Vagina (tissue), 2 donors: ENCODE measurements around the gene SLC17A7. TPM values are rescaled to one million over a fixed set of nuclear protein-coding genes. Genes with fewer than 3 reads are reported as not detected.

Experiments
- DNase-seq, 2 donors: peaks; one replicate each; pipeline ENCODE4 v3.0.0-alpha.2; 2017; ENCODE audit errors: extremely low spot score in 2 of 2
- H3K27ac ChIP-seq: fragments of 200-600 bp; sonication (generic); one replicate; pipeline ENCODE4 v1.5.1; 2019
- H3K27me3 ChIP-seq: fragments of 200-600 bp; sonication (generic); one replicate; pipeline ENCODE4 v1.5.1; 2019
- H3K36me3 ChIP-seq, 2 donors: fragments of 200-600 bp; sonication (generic); one replicate each; pipeline ENCODE4 v1.5.1; 2017 to 2019
- H3K4me1 ChIP-seq: fragments of 200-600 bp; sonication (generic); one replicate; pipeline ENCODE4 v1.5.1; 2019
- H3K4me3 ChIP-seq, 2 donors: fragments of 200-600 bp; sonication (generic); 1 replicate in 1 of 2; 2 replicates in 1 of 2; pipeline ENCODE4 v1.5.1; 2016 to 2019
- H3K9me3 ChIP-seq: fragments of 200-600 bp; sonication (generic); one replicate; pipeline ENCODE4 v1.5.1; 2019
- CTCF ChIP-seq, 3 experiments: fragments of 450-650 bp in 2 of 3; fragments of 200-600 bp in 1 of 3; sonication (generic) in 1 of 3; IDR thresholded peaks; one replicate each; pipeline ENCODE4 v1.5.1; 2017 to 2019; ENCODE audit warnings: antibody characterized with exemption in 3 of 3, mild to moderate bottlenecking in 2 of 3, moderate library complexity in 2 of 3
- POLR2A ChIP-seq, 2 donors: fragments of 450-650 bp; IDR thresholded peaks; one replicate each; pipeline ENCODE4 v1.6.1; 2017; ENCODE audit warnings: antibody characterized with exemption in 2 of 2, mild to moderate bottlenecking in 2 of 2, moderate library complexity in 2 of 2
- POLR2AphosphoS5 ChIP-seq, 2 donors: sonication (generic); formaldehyde crosslinking; IDR thresholded peaks; one replicate each; pipeline ENCODE4 v1.9.0; 2017; ENCODE audit warnings: antibody characterized with exemption in 2 of 2, mild to moderate bottlenecking in 2 of 2, low read depth in 1 of 2; ENCODE audit not compliant: insufficient read depth in 1 of 2
- intact Hi-C: fragments of 100-400 bp; cut with DNase I; formaldehyde crosslinking; loops from one replicate; pipeline ENCODE4 v1.15.1; 2023
- total RNA-seq: library from RNA; depleted of rRNA; stranded (reverse); fragments of >200 nt; gene quantifications from one replicate; pipeline ENCODE4 v1.2.3, GENCODE V29; 2016

SLC17A7 gene
- total RNA-seq, 1 donor from 2014 or later: 0.74 TPM

- intact Hi-C loops: no loop called here
- H3K27ac ChIP-seq: peak overlapping the region; percentile 90
- no peaks in the 10 kb centered on the region for H3K9me3 ChIP-seq
- H3K36me3 ChIP-seq: peaks cover 0 to 17% of the 10 kb centered on the region in 2 donors
- peak overlapping the region in 1 of 2 donors; percentile 21 for H3K4me3 ChIP-seq
- peaks cover 24% of the 10 kb centered on the region for H3K4me1 ChIP-seq
- TF ChIP-seq POLR2AphosphoS5 (IDR thresholded peaks at IDR 0.05; ENCODE audit: insufficient read depth in 1 of 2, low read depth in 1 of 2) (peak; percentile 39 to 72), CTCF (IDR thresholded peaks at IDR 0.05) (no peak)
- no peaks in the 10 kb centered on the region for H3K27me3 ChIP-seq
- DNase-seq: peak in 1 of 2 donors; percentile 95
Measured at GRCh38 chr19:49468746-49469447, 27.6 kb upstream of the SLC17A7 start.

GRCh38 chr19:49468199-49468598 is 26.9 kb upstream of the SLC17A7 start:
- H3K36me3 ChIP-seq: peaks cover 0 to 19% of the 10 kb centered on the region in 2 donors
- peak overlapping the region in 1 of 2 donors; percentile 21 for H3K4me3 ChIP-seq
- intact Hi-C loops: no loop called here

GRCh38 chr19:49465371-49465770 is 24.0 kb upstream of the SLC17A7 start:
- Histone ChIP-seq H3K36me3 (peaks cover 0 to 19% of the 10 kb centered on the region in 2 donors), H3K4me1 (peaks cover 17% of the 10 kb centered on the region), H3K9me3 (no peaks in the 10 kb centered on the region), H3K4me3 (no peak overlapping the region), H3K27me3 (no peaks in the 10 kb centered on the region), H3K27ac (no peak overlapping the region)
- intact Hi-C loops: no loop called here
- DNase-seq: no peak
- TF ChIP-seq POLR2AphosphoS5 (IDR thresholded peaks at IDR 0.05; ENCODE audit: insufficient read depth in 1 of 2, low read depth in 1 of 2) (no peak), POLR2A (IDR thresholded peaks at IDR 0.05) (no peak), CTCF (IDR thresholded peaks at IDR 0.05) (no peak)

More at GRCh38 chr19:49468199-49468598, 26.9 kb upstream of the SLC17A7 start:
- TF ChIP-seq POLR2AphosphoS5 (IDR thresholded peaks at IDR 0.05; ENCODE audit: insufficient read depth in 1 of 2, low read depth in 1 of 2): peak in 1 of 2 donors; percentile 72
- TF ChIP-seq CTCF (IDR thresholded peaks at IDR 0.05): no peak
- Histone ChIP-seq H3K27me3 (no peaks in the 10 kb centered on the region), H3K27ac (peak overlapping the region; percentile 90), H3K4me1 (peaks cover 18% of the 10 kb centered on the region), H3K9me3 (no peaks in the 10 kb centered on the region)
- DNase-seq: no peak

GRCh38 chr19:49463960-49464740 is 22.8 kb upstream of the SLC17A7 start:
- no peak for DNase-seq
- H3K9me3 ChIP-seq: no peaks in the 10 kb centered on the region
- peaks cover 0 to 26% of the 10 kb centered on the region in 2 donors for H3K36me3 ChIP-seq
- peaks cover 13% of the 10 kb centered on the region for H3K4me1 ChIP-seq
- H3K4me3 ChIP-seq: no peak overlapping the region
- no peak overlapping the region for H3K27ac ChIP-seq
- intact Hi-C loops: no loop called here
- TF ChIP-seq CTCF (IDR thresholded peaks at IDR 0.05): no peak
- TF ChIP-seq POLR2A (IDR thresholded peaks at IDR 0.05): no peak
- no peak for TF ChIP-seq POLR2AphosphoS5 (IDR thresholded peaks at IDR 0.05; ENCODE audit: insufficient read depth in 1 of 2, low read depth in 1 of 2)
- no peaks in the 10 kb centered on the region for H3K27me3 ChIP-seq
